ENCODE results near the gene KSR1. TPM values are rescaled to one million over a fixed set of nuclear protein-coding genes. Genes with fewer than 3 reads are reported as not detected.

Gene KSR1
- polyA plus RNA-seq, 1 of the 3 experiments (the other 2 are of a cell fraction) = 7.5 TPM

- TF ChIP-seq USF2 (IDR thresholded peaks at IDR 0.05; ENCODE audit: borderline replicate concordance, low read depth, low read length) (no peak), GABPA (IDR thresholded peaks at IDR 0.05; ENCODE audit: low read depth) (no peak), FOXJ3 (CRISPR knock-in tag; IDR thresholded peaks at IDR 0.05) (no peak)
Observed at GRCh38 chr17:27521281-27522027, 65.2 kb downstream of the KSR1 start (continued).

GRCh38 chr17:27522028-27522635 lies 65.9 kb downstream of the KSR1 start:
- H3K27me3 ChIP-seq (ENCODE audit: insufficient read depth) = no peaks in the 10 kb centered on the region
- no peak for TF ChIP-seq TEAD4 (IDR thresholded peaks at IDR 0.05; ENCODE audit: borderline replicate concordance, insufficient read depth)
- TF ChIP-seq GABPA (IDR thresholded peaks at IDR 0.05; ENCODE audit: low read depth) = no peak
- TF ChIP-seq EZH2phosphoT487 (IDR thresholded peaks at IDR 0.05; ENCODE audit: borderline replicate concordance, low read depth) = no peak
- POLR2A ChIA-PET = no interaction called here
- H3K9me3 ChIP-seq = no peaks in the 10 kb centered on the region
- no peak overlapping the region for H3K4me3 ChIP-seq (ENCODE audit: low read depth in 2 of 2, low read length in 1 of 2)
- 97% methylated on average over 6 of the region's 6 CpGs for WGBS (ENCODE audit: low lambda C conversion rate)
- no peak overlapping the region for H2AFZ ChIP-seq (ENCODE audit: low read depth)
- H3K4me1 ChIP-seq (ENCODE audit: control insufficient read depth in 1 of 2, insufficient read depth in 2 of 2, low read depth in 1 of 2, low read length in 1 of 2) = peaks cover 0 to 20% of the 10 kb centered on the region in 2 experiments; a peak in 1 of 4 replicates
- H3K9ac ChIP-seq = no peak overlapping the region
- no peak overlapping the region for H3K4me2 ChIP-seq
- H3K27ac ChIP-seq (ENCODE audit: low read depth in 2 of 2, low read length in 1 of 2) = no peak overlapping the region
- H3K79me2 ChIP-seq (ENCODE audit: insufficient read depth) = no peaks in the 10 kb centered on the region
- H4K20me1 ChIP-seq (ENCODE audit: insufficient read depth) = no peaks in the 10 kb centered on the region
- CTCF ChIA-PET = interaction anchor here (0.7 to 3.4 kb wide), 3 partner anchors 41 to 234 kb away, joined by 3 to 10 read pairs (median 3); no protein-coding TSS in a partner anchor
- no peaks in the 10 kb centered on the region for H3K9me2 ChIP-seq
- no peaks in the 10 kb centered on the region for H3F3A ChIP-seq (replicated peaks; ENCODE audit: insufficient read depth)
- no peak for DNase-seq
- H3K36me3 ChIP-seq (replicated peaks in 1 of 2; ENCODE audit: control insufficient read depth in 1 of 2, insufficient read depth in 2 of 2, low read length in 1 of 2) = no peaks in the 10 kb centered on the region

GRCh38 chr17:27523712-27524111 lies 67.5 kb downstream of the KSR1 start:
- Histone ChIP-seq H3K79me2 (ENCODE audit: insufficient read depth) (no peaks in the 10 kb centered on the region), H3K27ac (ENCODE audit: low read depth in 2 of 2, low read length in 1 of 2) (no peak overlapping the region), H4K20me1 (ENCODE audit: insufficient read depth) (no peaks in the 10 kb centered on the region), H3K9ac (no peak overlapping the region), H3K4me3 (ENCODE audit: low read depth in 2 of 2, low read length in 1 of 2) (no peak overlapping the region), H3K4me2 (no peak overlapping the region), H3K9me3 (no peaks in the 10 kb centered on the region), H2AFZ (ENCODE audit: low read depth) (no peak overlapping the region), H3K4me1 (ENCODE audit: control insufficient read depth in 1 of 2, insufficient read depth in 2 of 2, low read depth in 1 of 2, low read length in 1 of 2) (peaks cover 0 to 15% of the 10 kb centered on the region in 2 experiments; a peak in 1 of 4 replicates), H3K36me3 (replicated peaks in 1 of 2; ENCODE audit: control insufficient read depth in 1 of 2, insufficient read depth in 2 of 2, low read length in 1 of 2) (no peaks in the 10 kb centered on the region), H3F3A (replicated peaks; ENCODE audit: insufficient read depth) (no peaks in the 10 kb centered on the region), H3K27me3 (ENCODE audit: insufficient read depth) (no peaks in the 10 kb centered on the region), H3K9me2 (no peaks in the 10 kb centered on the region)
- 96% methylated on average over 1 of the region's 1 CpG for WGBS (ENCODE audit: low lambda C conversion rate)
- ChIA-PET CTCF (interaction anchor here (1.4 kb wide), 1 partner anchor 80 kb away, joined by 4 read pairs; no protein-coding TSS in a partner anchor), POLR2A (interaction anchor here (1.2 kb wide), 1 partner anchor 9 kb away, joined by 3 read pairs; no protein-coding TSS in a partner anchor)
- no peak for DNase-seq
- no peak for TF ChIP-seq USF2 (IDR thresholded peaks at IDR 0.05; ENCODE audit: borderline replicate concordance, low read depth, low read length)
- TF ChIP-seq JUND (IDR thresholded peaks at IDR 0.05) = no peak
- no peak for TF ChIP-seq CHD2 (IDR thresholded peaks at IDR 0.05; ENCODE audit: low read length, partially characterized antibody)
- no peak for TF ChIP-seq USF1 (IDR thresholded peaks at IDR 0.05; ENCODE audit: borderline replicate concordance, low read depth)
- no peak for TF ChIP-seq EZH2phosphoT487 (IDR thresholded peaks at IDR 0.05; ENCODE audit: borderline replicate concordance, low read depth)
- no peak for TF ChIP-seq YY1 (IDR thresholded peaks at IDR 0.05; ENCODE audit: low read depth)
- TF ChIP-seq RAD21 (IDR thresholded peaks at IDR 0.05; ENCODE audit: low read length) = no peak
- no peak for TF ChIP-seq IRF3 (IDR thresholded peaks at IDR 0.05; ENCODE audit: low read depth, low read length)
- TF ChIP-seq RFX5 (IDR thresholded peaks at IDR 0.05; ENCODE audit: low read length) = no peak
- no peak for TF ChIP-seq ZBTB33 (IDR thresholded peaks at IDR 0.05; ENCODE audit: borderline replicate concordance, low read depth)
- TF ChIP-seq PBX3 (IDR thresholded peaks at IDR 0.05) = no peak
- TF ChIP-seq NFIC (IDR thresholded peaks at IDR 0.05; ENCODE audit: borderline replicate concordance) = no peak
